HepG2 (cell line): ENCODE measurements around the gene PKMYT1.

Experiments used
- EP300 ChIP-seq, 3 experiments: sonication (generic) in 1 of 3; formaldehyde crosslinking in 1 of 3; IDR thresholded peaks; 2 replicates each; pipeline versions ENCODE4 v1.5.1 to v1.6.1; 2011 to 2020; ENCODE audit warnings: low read depth in 2 of 3, low read length in 2 of 3, borderline replicate concordance in 1 of 3, improper control_type of control experiment in 1 of 3, mild to moderate bottlenecking in 1 of 3, missing genetic modification reagents in 1 of 3, moderate library complexity in 1 of 3
- TF ChIP-seq, protein P1 (sequence below), 2 experiments: IDR thresholded peaks; 2 replicates each; pipeline ENCODE4 v1.6.1; 2011 to 2012; ENCODE audit warnings: low read length in 2 of 2, borderline replicate concordance in 1 of 2, low read depth in 1 of 2, mild to moderate bottlenecking in 1 of 2, moderate library complexity in 1 of 2

DNA sequence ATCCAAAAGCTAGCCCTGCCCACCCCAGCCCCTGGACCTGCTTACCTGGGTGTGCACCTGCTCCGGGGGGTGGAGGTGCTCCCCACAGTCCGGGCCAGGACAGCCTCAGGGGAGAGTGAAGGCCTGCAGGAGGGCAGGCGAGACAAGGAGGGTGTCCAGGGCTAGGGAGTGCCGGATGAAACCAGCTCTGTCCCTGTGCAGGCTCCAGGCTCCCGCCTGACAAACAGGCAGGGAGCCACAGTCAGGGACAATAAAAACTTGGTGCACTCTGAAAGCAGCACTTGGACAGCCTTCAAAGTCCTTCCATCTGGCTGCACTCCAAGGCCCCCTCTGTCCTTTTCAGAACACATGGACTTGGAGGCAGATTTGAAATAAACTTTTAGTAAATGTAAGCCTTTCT lies 7.2 kb downstream of the PKMYT1 start:
- no peak for TF ChIP-seq EP300 (IDR thresholded peaks at IDR 0.05; ENCODE audit: low read depth in 2 of 2, low read length in 2 of 2)
- no peak for TF ChIP-seq EP300 (CRISPR knock-in tag; IDR thresholded peaks at IDR 0.05; ENCODE audit: borderline replicate concordance)
- TF ChIP-seq, protein P1, sequence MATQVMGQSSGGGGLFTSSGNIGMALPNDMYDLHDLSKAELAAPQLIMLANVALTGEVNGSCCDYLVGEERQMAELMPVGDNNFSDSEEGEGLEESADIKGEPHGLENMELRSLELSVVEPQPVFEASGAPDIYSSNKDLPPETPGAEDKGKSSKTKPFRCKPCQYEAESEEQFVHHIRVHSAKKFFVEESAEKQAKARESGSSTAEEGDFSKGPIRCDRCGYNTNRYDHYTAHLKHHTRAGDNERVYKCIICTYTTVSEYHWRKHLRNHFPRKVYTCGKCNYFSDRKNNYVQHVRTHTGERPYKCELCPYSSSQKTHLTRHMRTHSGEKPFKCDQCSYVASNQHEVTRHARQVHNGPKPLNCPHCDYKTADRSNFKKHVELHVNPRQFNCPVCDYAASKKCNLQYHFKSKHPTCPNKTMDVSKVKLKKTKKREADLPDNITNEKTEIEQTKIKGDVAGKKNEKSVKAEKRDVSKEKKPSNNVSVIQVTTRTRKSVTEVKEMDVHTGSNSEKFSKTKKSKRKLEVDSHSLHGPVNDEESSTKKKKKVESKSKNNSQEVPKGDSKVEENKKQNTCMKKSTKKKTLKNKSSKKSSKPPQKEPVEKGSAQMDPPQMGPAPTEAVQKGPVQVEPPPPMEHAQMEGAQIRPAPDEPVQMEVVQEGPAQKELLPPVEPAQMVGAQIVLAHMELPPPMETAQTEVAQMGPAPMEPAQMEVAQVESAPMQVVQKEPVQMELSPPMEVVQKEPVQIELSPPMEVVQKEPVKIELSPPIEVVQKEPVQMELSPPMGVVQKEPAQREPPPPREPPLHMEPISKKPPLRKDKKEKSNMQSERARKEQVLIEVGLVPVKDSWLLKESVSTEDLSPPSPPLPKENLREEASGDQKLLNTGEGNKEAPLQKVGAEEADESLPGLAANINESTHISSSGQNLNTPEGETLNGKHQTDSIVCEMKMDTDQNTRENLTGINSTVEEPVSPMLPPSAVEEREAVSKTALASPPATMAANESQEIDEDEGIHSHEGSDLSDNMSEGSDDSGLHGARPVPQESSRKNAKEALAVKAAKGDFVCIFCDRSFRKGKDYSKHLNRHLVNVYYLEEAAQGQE (IDR thresholded peaks at IDR 0.05; ENCODE audit: borderline replicate concordance in 1 of 2, low read depth in 1 of 2, low read length in 2 of 2), result no peak
